ENCODE data around the gene PPTC7.
"Not testable (repeated sequence)": the region's sequence is repeated elsewhere in the genome, so short reads cannot be mapped to it uniquely, and the experiment has no call there.

PPTC7 gene

GRCh38 chr12:110606253-110606611 lies 23.1 kb upstream of the PPTC7 start:
- H3K27me3 ChIP-seq: no peaks in the 10 kb centered on the region
- H3K4me2 ChIP-seq: peak overlapping the region; percentile 73
- peaks cover 28% of the 10 kb centered on the region for H3K4me1 ChIP-seq
- no peaks in the 10 kb centered on the region for H3K9me3 ChIP-seq
- no peaks in the 10 kb centered on the region for H4K20me1 ChIP-seq
- peak overlapping the region; percentile 84 for H3K27ac ChIP-seq
- H3K4me3 ChIP-seq: peak overlapping the region; percentile 59
- H3K9ac ChIP-seq: peak overlapping the region; percentile 76
- H3K36me3 ChIP-seq: no peaks in the 10 kb centered on the region
- TF ChIP-seq Cebpa-rat (IDR thresholded peaks at IDR 0.05): no peak

- H3K9me3 ChIP-seq, H3K27ac ChIP-seq, H3K4me3 ChIP-seq, H3K27me3 ChIP-seq, H3K9ac ChIP-seq, H4K20me1 ChIP-seq, H3K4me2 ChIP-seq, H3K36me3 ChIP-seq: not testable (repeated sequence)
- H3K4me1 ChIP-seq: peaks cover 18% of the 10 kb centered on the region
These were observed 19.1 kb upstream of the PPTC7 start for GRCh38 chr12:110602085-110602814.

- no peaks in the 10 kb centered on the region for H4K20me1 ChIP-seq
- no peak for TF ChIP-seq Cebpa-rat (IDR thresholded peaks at IDR 0.05)
These were observed 17.1 kb upstream of the PPTC7 start for GRCh38 chr12:110600254-110600653.

GRCh38 chr12:110599334-110599733 lies 16.2 kb upstream of the PPTC7 start:
- Histone ChIP-seq H3K9ac (no peak overlapping the region; the same call in 1 of the 2 replicates), H3K27me3 (no peaks in the 10 kb centered on the region), H3K4me2 (no peak overlapping the region), H3K27ac (no peak overlapping the region), H4K20me1 (no peaks in the 10 kb centered on the region), H3K36me3 (no peaks in the 10 kb centered on the region), H3K4me3 (no peak overlapping the region), H3K4me1 (no peaks in the 10 kb centered on the region), H3K9me3 (no peaks in the 10 kb centered on the region)
- no peak for TF ChIP-seq Cebpa-rat (IDR thresholded peaks at IDR 0.05)

More at GRCh38 chr12:110600254-110600653, 17.1 kb upstream of the PPTC7 start:
- Histone ChIP-seq H3K4me3 (no peak overlapping the region), H3K4me2 (no peak overlapping the region), H3K27ac (no peak overlapping the region), H3K36me3 (no peaks in the 10 kb centered on the region), H3K27me3 (no peaks in the 10 kb centered on the region), H3K4me1 (peaks cover 6% of the 10 kb centered on the region; the same call in 1 of the 2 replicates), H3K9me3 (no peaks in the 10 kb centered on the region), H3K9ac (no peak overlapping the region)

GRCh38 chr12:110597885-110598284 lies 14.8 kb upstream of the PPTC7 start:
- no peak overlapping the region for H3K9ac ChIP-seq
- H3K4me2 ChIP-seq: no peak overlapping the region
- H3K9me3 ChIP-seq: no peaks in the 10 kb centered on the region
- H3K36me3 ChIP-seq: no peaks in the 10 kb centered on the region
- H3K27me3 ChIP-seq: no peaks in the 10 kb centered on the region
- H3K27ac ChIP-seq: no peak overlapping the region
- no peaks in the 10 kb centered on the region for H4K20me1 ChIP-seq
- no peaks in the 10 kb centered on the region for H3K4me1 ChIP-seq
- no peak for TF ChIP-seq Cebpa-rat (IDR thresholded peaks at IDR 0.05)
- H3K4me3 ChIP-seq: no peak overlapping the region

- H4K20me1 ChIP-seq, H3K27ac ChIP-seq, H3K4me3 ChIP-seq, H3K36me3 ChIP-seq, H3K27me3 ChIP-seq, H3K4me2 ChIP-seq, H3K9me3 ChIP-seq, H3K9ac ChIP-seq: not testable (repeated sequence)
- H3K4me1 ChIP-seq: peaks cover 20% of the 10 kb centered on the region
These were observed 9.8 kb upstream of the PPTC7 start for GRCh38 chr12:110592919-110593318.

- H3K4me1 ChIP-seq: peaks cover 20% of the 10 kb centered on the region
- H3K36me3 ChIP-seq: no peaks in the 10 kb centered on the region
- H3K27me3 ChIP-seq: no peaks in the 10 kb centered on the region
- H3K9ac ChIP-seq: no peak overlapping the region
- no peaks in the 10 kb centered on the region for H4K20me1 ChIP-seq
- TF ChIP-seq Cebpa-rat (IDR thresholded peaks at IDR 0.05): no peak
- no peak overlapping the region for H3K27ac ChIP-seq
- H3K9me3 ChIP-seq: no peaks in the 10 kb centered on the region
- H3K4me2 ChIP-seq: no peak overlapping the region
- H3K4me3 ChIP-seq: no peak overlapping the region
These were observed 9.0 kb upstream of the PPTC7 start for GRCh38 chr12:110592078-110592477.

GRCh38 chr12:110591451-110592051 lies 8.4 kb upstream of the PPTC7 start:
- Histone ChIP-seq H3K27ac (0 out of 2 replicates have a peak overlapping the region, but pooled peaks have one; percentile 42), H4K20me1 (no peaks in the 10 kb centered on the region), H3K9me3 (no peaks in the 10 kb centered on the region), H3K4me2 (peak overlapping the region; percentile 57), H3K4me3 (no peak overlapping the region), H3K4me1 (peaks cover 20% of the 10 kb centered on the region), H3K27me3 (no peaks in the 10 kb centered on the region), H3K36me3 (no peaks in the 10 kb centered on the region), H3K9ac (no peak overlapping the region)
- TF ChIP-seq Cebpa-rat (IDR thresholded peaks at IDR 0.05): no peak

GRCh38 chr12:110590806-110591326 lies 7.7 kb upstream of the PPTC7 start:
- Histone ChIP-seq H3K4me3 (no peak overlapping the region), H3K36me3 (no peaks in the 10 kb centered on the region), H3K27ac (peak overlapping the region; percentile 42), H3K4me2 (peak overlapping the region; percentile 57), H3K27me3 (no peaks in the 10 kb centered on the region), H3K4me1 (peaks cover 23% of the 10 kb centered on the region), H3K9me3 (no peaks in the 10 kb centered on the region), H3K9ac (no peak overlapping the region), H4K20me1 (no peaks in the 10 kb centered on the region)
- no peak for TF ChIP-seq Cebpa-rat (IDR thresholded peaks at IDR 0.05)

- Histone ChIP-seq H3K27me3 (no peaks in the 10 kb centered on the region), H3K4me2 (peak overlapping the region; percentile 57), H3K4me1 (peaks cover 31% of the 10 kb centered on the region), H3K36me3 (no peaks in the 10 kb centered on the region), H3K9ac (no peak overlapping the region), H4K20me1 (no peaks in the 10 kb centered on the region), H3K9me3 (no peaks in the 10 kb centered on the region), H3K27ac (no peak overlapping the region; the same call in 1 of the 2 replicates), H3K4me3 (no peak overlapping the region)
- no peak for TF ChIP-seq Cebpa-rat (IDR thresholded peaks at IDR 0.05)
These were observed 6.9 kb upstream of the PPTC7 start for GRCh38 chr12:110590059-110590458.

GRCh38 chr12:110587102-110587501 lies 4.0 kb upstream of the PPTC7 start:
- not testable (repeated sequence) for H3K27me3 ChIP-seq, H3K9me3 ChIP-seq, H3K4me2 ChIP-seq, H3K27ac ChIP-seq, H3K36me3 ChIP-seq, H4K20me1 ChIP-seq, H3K4me3 ChIP-seq, H3K9ac ChIP-seq
- peaks cover 48% of the 10 kb centered on the region for H3K4me1 ChIP-seq

Data from BLaER1 (cell line).